Small intestine (tissue), 7 donors: Measurements from ENCODE around the gene RELN. TPM values are rescaled to one million over a fixed set of nuclear protein-coding genes. Genes with fewer than 3 reads are reported as not detected.

Experiments
- DNase-seq, 2 donors: peaks; one replicate each; pipeline versions ENCODE4 v3.0.0 to v3.0.0-alpha.2; 2013
- FAIRE-seq: peaks from 2 replicates; lab custom pipeline; 2012; peaks lifted over from hg19 to GRCh38; lab: Jason Lieb, UNC
- H3K27ac ChIP-seq, 3 donors: one replicate each; pipeline ENCODE4 v1.5.1; 2013; ENCODE audit warnings: low read length in 2 of 3, mild to moderate bottlenecking in 2 of 3, control low read depth in 1 of 3, inconsistent platforms in 1 of 3, low read depth in 1 of 3, moderate library complexity in 1 of 3
- H3K27me3 ChIP-seq, 3 donors: one replicate each; pipeline ENCODE4 v1.6.1; 2013; ENCODE audit warnings: low read length in 3 of 3, inconsistent platforms in 1 of 3; ENCODE audit not compliant: control insufficient read depth in 3 of 3, insufficient read depth in 3 of 3
- H3K36me3 ChIP-seq, 3 donors: one replicate each; pipeline ENCODE4 v1.6.1; 2013; ENCODE audit warnings: low read length in 3 of 3, inconsistent platforms in 1 of 3, low read depth in 1 of 3, mild to moderate bottlenecking in 1 of 3, moderate library complexity in 1 of 3; ENCODE audit not compliant: control insufficient read depth in 3 of 3, insufficient read depth in 2 of 3
- H3K4me1 ChIP-seq, 3 donors: one replicate each; pipeline ENCODE4 v1.6.1; 2013; ENCODE audit warnings: low read length in 2 of 3, inconsistent platforms in 1 of 3, low read depth in 1 of 3, mild to moderate bottlenecking in 1 of 3, moderate library complexity in 1 of 3; ENCODE audit not compliant: control insufficient read depth in 3 of 3, insufficient read depth in 2 of 3
- H3K4me3 ChIP-seq, 3 donors: one replicate each; pipeline ENCODE4 v1.5.1; 2013; ENCODE audit warnings: low read length in 3 of 3, control low read depth in 1 of 3, inconsistent platforms in 1 of 3, low read depth in 1 of 3, mild to moderate bottlenecking in 1 of 3, moderate library complexity in 1 of 3
- H3K9me3 ChIP-seq, 2 donors: one replicate each; pipeline ENCODE4 v1.6.1; 2013; ENCODE audit warnings: low read depth in 1 of 2, low read length in 1 of 2; ENCODE audit not compliant: control insufficient read depth in 2 of 2, insufficient read depth in 1 of 2
- WGBS, 3 donors: extraction: QIAGEN DNeasy Blood & Tissue Kit; methylation state at CpG; one replicate each; pipeline ENCODE4 v1.1.7; 2013; 5-methylcytosine and 5-hydroxymethylcytosine counted together
- polyA plus RNA-seq, 4 donors: library from polyadenylated mRNA; stranded (reverse) in 3 of 4; unstranded in 1 of 4; fragments of 200-250 nt in 3 of 4; fragments of 120-200 nt in 1 of 4; gene quantifications; one replicate each; pipeline versions ENCODE4 v1.2.1 to v1.2.3, GENCODE V29; 2013
- donor health status: healthy with polysubstance abuse.
- donor health status: control.
- donor health status: control.
- donor health status: Bipolar disorder and iron deficiency.
- donor health status: healthy.

Gene RELN
- polyA plus RNA-seq, 4 donors, result 3.4 to 8.1 TPM; not detected in 2

DNA sequence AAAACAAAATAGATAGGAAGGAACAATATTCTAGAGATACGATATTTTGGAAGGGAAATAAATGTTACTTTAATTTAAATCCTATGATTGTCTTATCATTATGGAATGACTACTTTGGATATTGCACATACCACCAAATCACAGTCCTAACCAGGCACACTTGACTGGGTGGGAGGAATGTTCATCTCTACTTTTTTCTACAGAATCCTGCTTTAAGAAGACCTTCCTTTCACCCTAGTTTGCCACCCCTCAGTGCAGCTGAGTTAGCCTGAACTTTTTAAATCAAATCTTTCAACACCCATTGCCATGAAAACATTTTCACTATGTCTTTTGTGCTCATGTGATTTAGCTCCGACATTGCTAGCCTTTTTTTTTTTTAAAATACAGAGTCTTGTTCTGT, 38.1 kb downstream of the RELN start:
- Histone ChIP-seq H3K4me3 (no peak overlapping the region), H3K9me3 (no peaks in the 10 kb centered on the region), H3K4me1 (no peaks in the 10 kb centered on the region), H3K27me3 (no peaks in the 10 kb centered on the region), H3K27ac (no peak overlapping the region), H3K36me3 (no peaks in the 10 kb centered on the region)
- FAIRE-seq, result no peak
- 65 to 72% (median 67%) methylated on average over 2 of the region's 2 CpGs for WGBS, 3 donors
- DNase-seq, result no peak

DNA sequence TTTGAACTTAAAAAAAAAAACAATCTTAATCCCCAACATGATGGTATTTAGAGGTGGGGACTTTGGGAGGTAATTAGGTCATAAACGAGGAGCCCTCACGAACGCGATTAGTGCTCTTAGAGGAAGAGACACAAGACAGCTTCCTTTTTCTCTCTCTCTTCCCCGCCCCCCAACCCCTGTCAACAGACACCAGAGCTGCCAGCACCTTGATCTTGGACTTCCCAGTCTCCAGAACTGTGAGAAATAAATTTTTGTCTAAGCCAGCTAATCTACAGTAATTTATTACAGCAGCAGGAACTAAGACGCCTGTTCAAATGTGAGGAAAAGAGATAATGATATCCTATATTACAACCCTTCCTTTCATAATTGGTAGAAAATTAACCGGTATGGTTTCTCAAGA, 40.1 kb downstream of the RELN start:
- no peak for DNase-seq
- H3K27ac ChIP-seq, result no peak overlapping the region
- no peaks in the 10 kb centered on the region for H3K36me3 ChIP-seq
- no peak overlapping the region for H3K4me3 ChIP-seq
- no peak for FAIRE-seq
- no peaks in the 10 kb centered on the region for H3K4me1 ChIP-seq
- WGBS, 3 donors, result 55 to 69% (median 59%) methylated on average over 7 of the region's 7 CpGs
- no peaks in the 10 kb centered on the region for H3K9me3 ChIP-seq
- no peaks in the 10 kb centered on the region for H3K27me3 ChIP-seq

DNA sequence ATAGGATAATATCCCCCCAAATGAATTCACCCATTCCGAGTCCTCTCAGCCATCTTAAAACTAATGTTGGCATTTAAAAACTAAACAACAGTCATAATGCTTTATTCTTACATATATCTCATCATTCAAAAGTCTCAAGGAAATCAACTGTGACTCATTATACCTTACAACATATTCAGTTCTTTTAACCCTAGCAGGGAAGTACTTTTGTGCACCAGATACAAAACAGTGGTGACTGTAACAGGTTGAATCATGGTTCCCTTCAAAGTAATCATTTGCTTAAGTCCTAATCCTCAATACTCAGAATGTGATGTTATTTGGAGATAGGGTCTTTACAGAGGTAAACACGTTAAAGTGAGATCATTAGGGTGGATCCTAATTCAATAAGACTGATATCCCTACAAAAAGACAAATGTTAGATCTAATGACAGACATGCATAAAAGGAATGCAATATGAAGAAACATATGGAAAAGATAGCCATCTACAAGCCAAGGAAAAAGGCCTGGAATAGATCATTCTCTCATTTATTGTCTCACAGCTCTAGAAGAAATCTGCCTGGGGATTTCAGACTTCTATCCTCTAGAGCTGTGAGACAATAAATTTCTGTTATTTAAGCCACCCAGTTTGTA, 42.3 kb downstream of the RELN start:
- 55 to 67% (median 56%) methylated on average over 2 of the region's 2 CpGs for WGBS, 3 donors
- H3K4me3 ChIP-seq, result no peak overlapping the region
- DNase-seq (no peak), FAIRE-seq (no peak)
- H3K27ac ChIP-seq, result no peak overlapping the region
- no peaks in the 10 kb centered on the region for H3K9me3 ChIP-seq
- no peaks in the 10 kb centered on the region for H3K36me3 ChIP-seq
- no peaks in the 10 kb centered on the region for H3K4me1 ChIP-seq
- H3K27me3 ChIP-seq, result no peaks in the 10 kb centered on the region

DNA sequence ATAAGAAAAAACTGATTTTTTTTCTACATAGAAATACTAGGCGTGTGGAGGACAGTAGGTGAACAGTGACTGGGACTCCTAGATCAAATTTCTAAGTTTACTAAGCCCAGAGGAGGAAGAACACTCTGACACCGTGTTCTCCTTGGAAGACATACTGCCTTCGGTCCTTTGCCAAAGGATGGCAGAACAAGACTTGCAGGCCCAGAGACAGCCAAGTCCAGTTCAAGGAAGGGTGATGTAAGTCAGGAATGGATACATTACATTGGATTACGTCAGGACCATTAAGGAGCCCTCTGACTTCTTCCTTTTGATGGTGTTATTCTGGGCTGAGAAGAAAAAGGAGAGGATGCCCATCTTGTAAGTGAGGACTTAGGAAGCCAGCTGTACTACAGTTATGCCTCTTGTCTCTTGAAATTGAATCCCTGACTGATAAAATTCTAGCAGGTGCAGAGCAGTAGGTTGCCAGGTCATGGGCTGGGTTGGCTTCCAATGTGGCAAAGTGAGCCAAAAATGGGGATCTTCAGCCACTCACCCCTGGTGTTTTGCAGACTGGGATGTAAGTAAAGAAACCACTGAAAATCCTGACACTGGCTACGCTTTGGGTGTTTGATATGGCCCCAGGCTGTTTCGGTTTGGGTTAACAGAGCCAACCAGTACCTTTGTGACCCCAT, 45.1 kb downstream of the RELN start:
- H3K4me1 ChIP-seq, result no peaks in the 10 kb centered on the region
- FAIRE-seq, result no peak
- no peaks in the 10 kb centered on the region for H3K36me3 ChIP-seq
- H3K4me3 ChIP-seq, result no peak overlapping the region
- DNase-seq, result no peak
- no peaks in the 10 kb centered on the region for H3K27me3 ChIP-seq
- 83 to 88% (median 87%) methylated on average over 6 of the region's 6 CpGs for WGBS, 3 donors
- H3K9me3 ChIP-seq, result no peaks in the 10 kb centered on the region
- H3K27ac ChIP-seq, result no peak overlapping the region

DNA sequence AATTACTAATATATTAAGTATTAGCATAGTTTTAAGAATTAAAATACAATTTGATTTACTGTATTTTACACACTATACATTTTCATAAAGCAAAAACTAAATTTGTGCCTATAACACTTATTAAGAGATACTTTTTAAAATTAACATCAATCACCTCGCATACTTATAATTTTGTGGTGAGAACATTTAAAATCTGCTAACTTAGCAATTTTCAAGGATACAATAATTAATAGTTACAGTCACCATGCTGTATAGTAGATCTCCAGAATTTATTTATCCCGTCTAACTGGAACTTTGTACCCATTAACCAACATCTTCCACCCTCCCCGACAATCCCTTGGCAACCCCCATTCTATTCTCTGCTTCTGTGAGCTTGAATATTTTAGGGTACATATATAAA, 47.5 kb downstream of the RELN start:
- no peak for DNase-seq
- Histone ChIP-seq H3K9me3 (no peaks in the 10 kb centered on the region), H3K27ac (no peak overlapping the region), H3K36me3 (no peaks in the 10 kb centered on the region), H3K4me1 (no peaks in the 10 kb centered on the region), H3K4me3 (no peak overlapping the region), H3K27me3 (no peaks in the 10 kb centered on the region)
- no peak for FAIRE-seq
- WGBS, 3 donors, result 60 to 83% (median 62%) methylated on average over 3 of the region's 3 CpGs

DNA sequence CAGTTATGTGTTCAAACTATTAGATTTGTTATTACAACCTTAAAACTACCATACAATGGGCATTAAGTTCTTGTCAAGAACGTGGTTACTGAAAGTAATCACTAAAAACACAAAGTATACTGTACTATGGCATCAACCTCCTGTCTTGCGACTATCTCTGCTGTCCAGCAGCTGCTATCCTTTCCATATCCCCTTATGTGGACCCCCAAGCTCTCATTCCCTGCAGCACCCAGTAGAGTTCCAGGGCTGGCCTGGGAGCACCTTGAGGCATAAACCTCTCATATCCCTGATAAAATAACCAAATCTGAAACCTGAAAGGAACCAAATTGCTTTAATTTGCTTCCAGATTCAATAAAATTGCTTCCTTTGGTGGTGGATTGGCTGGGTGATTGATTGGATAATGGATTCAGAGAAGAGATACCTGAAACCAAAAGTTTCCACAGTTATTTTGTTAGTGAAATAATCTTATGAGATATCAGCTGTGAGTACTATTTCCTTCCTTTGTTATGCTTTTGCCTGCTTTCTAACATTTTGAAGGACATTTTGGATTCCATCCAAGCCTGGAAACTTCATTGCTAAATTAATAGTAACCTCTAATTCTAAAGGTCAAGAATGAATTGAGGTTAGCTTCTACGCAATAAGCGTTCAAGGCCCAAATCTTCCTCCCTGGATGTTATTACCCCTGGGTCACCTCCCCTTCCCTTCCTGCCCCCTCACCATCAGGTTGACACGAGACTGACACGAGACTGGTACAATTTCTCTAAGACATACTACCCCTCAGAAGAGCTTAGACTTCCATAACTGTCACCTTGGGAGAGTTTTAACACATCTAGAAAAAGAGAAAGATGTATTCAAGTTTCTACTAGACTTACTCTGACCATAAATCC, 48.8 kb downstream of the RELN start:
- DNase-seq (no peak), FAIRE-seq (no peak)
- Histone ChIP-seq H3K9me3 (no peaks in the 10 kb centered on the region), H3K4me3 (no peak overlapping the region), H3K27ac (no peak overlapping the region), H3K27me3 (no peaks in the 10 kb centered on the region), H3K4me1 (no peaks in the 10 kb centered on the region), H3K36me3 (no peaks in the 10 kb centered on the region)
- WGBS, 3 donors, result 66 to 75% (median 66%) methylated on average over 6 of the region's 6 CpGs

DNA sequence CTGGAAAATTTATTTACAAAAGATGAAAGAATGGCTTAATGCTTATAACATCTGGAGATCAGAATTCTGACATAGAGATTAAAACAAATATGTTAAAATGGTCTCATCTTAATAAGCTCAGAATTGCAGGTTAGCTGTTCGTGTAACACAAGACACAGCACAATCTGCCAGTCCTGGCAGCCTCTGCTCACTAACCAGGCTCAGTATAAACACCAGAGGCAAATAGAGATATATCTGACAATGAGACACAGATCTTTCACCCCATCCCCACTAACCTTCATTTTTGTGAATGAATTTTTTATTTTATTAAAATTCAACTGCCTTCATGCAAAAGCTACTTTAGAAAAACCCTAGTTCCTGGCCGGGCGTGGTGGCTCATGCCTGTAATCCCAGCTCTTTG, 51.8 kb downstream of the RELN start:
- no peak for FAIRE-seq

DNA sequence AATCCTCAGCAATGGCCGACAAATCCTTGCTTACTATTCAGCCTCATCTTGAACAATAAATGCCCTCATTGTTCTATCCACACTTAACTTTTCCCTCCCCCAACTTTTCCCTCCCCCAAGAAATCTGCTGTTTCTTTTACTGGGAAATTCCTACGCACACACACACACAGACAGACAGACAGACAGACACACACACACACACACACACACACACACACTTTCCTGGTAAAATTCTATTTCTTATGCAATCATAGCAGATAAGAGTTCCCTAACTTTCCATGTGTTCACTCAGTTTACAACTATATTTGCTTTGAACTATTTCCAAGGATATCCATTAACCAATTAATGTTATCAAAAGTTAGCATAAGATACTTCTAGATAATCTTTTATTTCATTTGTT, 52.9 kb downstream of the RELN start:
- H3K4me3 ChIP-seq, result no peak overlapping the region
- WGBS, 3 donors, result 24 to 67% (median 33%) methylated on average over 2 of the region's 2 CpGs
- no peak overlapping the region for H3K27ac ChIP-seq
- H3K27me3 ChIP-seq, result no peaks in the 10 kb centered on the region
- no peaks in the 10 kb centered on the region for H3K9me3 ChIP-seq
- H3K4me1 ChIP-seq, result no peaks in the 10 kb centered on the region
- DNase-seq (no peak), FAIRE-seq (no peak)
- H3K36me3 ChIP-seq, result no peaks in the 10 kb centered on the region

More for the DNA sequence above, 51.8 kb downstream of the RELN start:
- Histone ChIP-seq H3K4me1 (no peaks in the 10 kb centered on the region), H3K36me3 (no peaks in the 10 kb centered on the region), H3K4me3 (no peak overlapping the region), H3K9me3 (no peaks in the 10 kb centered on the region), H3K27ac (no peak overlapping the region), H3K27me3 (no peaks in the 10 kb centered on the region)
- no peak for DNase-seq
- 63 to 80% (median 79%) methylated on average over 3 of the region's 3 CpGs for WGBS, 3 donors
